ENCODE measurements around the gene APOBEC3A. TPM values are rescaled to one million over a fixed set of nuclear protein-coding genes. Genes with fewer than 3 reads are reported as not detected.

The APOBEC3A gene
- total RNA-seq, 6 experiments from 2014 or later = not detected

DNA sequence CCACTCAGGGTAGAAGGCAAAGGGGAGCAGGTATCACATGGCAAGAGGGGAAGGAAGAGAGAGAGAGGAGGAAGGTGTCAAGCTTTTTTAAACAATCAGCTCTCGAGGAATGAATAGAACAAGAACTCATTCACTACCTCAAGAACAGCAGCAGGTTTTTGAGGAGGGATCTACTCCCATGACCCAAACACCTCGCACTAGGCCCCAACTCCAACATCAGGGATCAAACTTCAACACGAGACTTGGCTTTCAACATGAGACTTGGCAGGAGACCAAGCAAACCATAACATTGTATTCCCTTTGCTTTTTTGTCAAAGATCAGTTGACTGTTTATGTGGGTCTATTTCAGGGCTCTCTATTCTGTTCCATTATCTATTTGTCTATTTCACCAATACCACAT lies 26.9 kb upstream of the APOBEC3A start:
- TF ChIP-seq, protein P1, sequence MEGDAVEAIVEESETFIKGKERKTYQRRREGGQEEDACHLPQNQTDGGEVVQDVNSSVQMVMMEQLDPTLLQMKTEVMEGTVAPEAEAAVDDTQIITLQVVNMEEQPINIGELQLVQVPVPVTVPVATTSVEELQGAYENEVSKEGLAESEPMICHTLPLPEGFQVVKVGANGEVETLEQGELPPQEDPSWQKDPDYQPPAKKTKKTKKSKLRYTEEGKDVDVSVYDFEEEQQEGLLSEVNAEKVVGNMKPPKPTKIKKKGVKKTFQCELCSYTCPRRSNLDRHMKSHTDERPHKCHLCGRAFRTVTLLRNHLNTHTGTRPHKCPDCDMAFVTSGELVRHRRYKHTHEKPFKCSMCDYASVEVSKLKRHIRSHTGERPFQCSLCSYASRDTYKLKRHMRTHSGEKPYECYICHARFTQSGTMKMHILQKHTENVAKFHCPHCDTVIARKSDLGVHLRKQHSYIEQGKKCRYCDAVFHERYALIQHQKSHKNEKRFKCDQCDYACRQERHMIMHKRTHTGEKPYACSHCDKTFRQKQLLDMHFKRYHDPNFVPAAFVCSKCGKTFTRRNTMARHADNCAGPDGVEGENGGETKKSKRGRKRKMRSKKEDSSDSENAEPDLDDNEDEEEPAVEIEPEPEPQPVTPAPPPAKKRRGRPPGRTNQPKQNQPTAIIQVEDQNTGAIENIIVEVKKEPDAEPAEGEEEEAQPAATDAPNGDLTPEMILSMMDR (IDR thresholded peaks at IDR 0.05) = no peak
- H3K27ac Mint-ChIP-seq = no peak overlapping the region
- H3K9me3 Mint-ChIP-seq = no peaks in the 10 kb centered on the region
- peaks cover 31% of the 10 kb centered on the region for H3K27me3 Mint-ChIP-seq (ENCODE audit: insufficient read depth)
- no peak overlapping the region for H3K4me3 Mint-ChIP-seq
- no peak for DNase-seq
- H3K4me1 Mint-ChIP-seq (ENCODE audit: low read depth) = peaks cover 11% of the 10 kb centered on the region
- H3K36me3 Mint-ChIP-seq (ENCODE audit: low read depth) = no peaks in the 10 kb centered on the region

DNA sequence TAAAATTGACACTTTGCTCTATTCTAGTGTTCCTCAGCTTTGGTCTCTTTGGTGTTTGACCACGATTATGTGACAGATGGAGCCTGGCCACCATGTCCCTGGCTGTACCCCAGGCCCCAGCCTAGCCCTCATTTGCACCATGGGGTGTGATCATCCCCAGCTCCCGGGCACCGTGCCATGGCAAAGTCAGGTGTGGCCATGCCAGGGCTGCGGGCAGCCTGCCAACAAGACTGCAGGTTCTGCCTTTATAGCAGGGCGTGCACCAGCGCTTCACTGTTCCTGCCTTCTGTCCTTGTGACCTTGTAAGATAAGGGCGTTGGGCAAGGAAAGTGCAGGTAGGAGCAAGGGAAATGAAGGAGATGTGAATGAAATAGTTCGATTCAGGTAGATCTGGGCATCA lies 22.4 kb upstream of the APOBEC3A start:
- no peaks in the 10 kb centered on the region for H3K9me3 Mint-ChIP-seq
- H3K4me3 Mint-ChIP-seq = no peak overlapping the region
- DNase-seq = no peak
- H3K27ac Mint-ChIP-seq = no peak overlapping the region
- H3K27me3 Mint-ChIP-seq (ENCODE audit: insufficient read depth) = peaks cover 45% of the 10 kb centered on the region
- TF ChIP-seq, protein P1 (IDR thresholded peaks at IDR 0.05) = no peak
- no peaks in the 10 kb centered on the region for H3K4me1 Mint-ChIP-seq (ENCODE audit: low read depth)
- H3K36me3 Mint-ChIP-seq (ENCODE audit: low read depth) = no peaks in the 10 kb centered on the region

DNA sequence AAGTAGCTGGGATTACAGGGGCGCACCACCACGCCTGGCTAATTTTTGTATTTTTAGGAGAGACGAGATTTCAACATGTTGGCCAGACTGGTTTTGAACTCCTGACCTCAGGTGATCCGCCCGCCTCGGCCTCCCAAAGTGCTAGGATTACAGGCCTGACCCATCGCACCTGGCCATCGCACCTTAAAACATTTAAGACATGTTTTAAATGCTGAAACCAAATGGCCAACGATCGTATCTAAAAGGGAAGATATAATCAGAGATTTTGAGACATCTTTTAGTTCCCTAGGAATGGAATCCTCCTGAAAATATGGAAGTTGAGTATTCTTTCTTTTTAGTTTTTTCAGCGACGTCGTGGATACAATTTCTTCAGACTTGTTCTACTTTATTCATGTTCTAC lies 21.8 kb upstream of the APOBEC3A start:
- H3K9me3 Mint-ChIP-seq = no peaks in the 10 kb centered on the region
- H3K36me3 Mint-ChIP-seq (ENCODE audit: low read depth) = no peaks in the 10 kb centered on the region
- no peak for DNase-seq
- no peak overlapping the region for H3K4me3 Mint-ChIP-seq
- H3K4me1 Mint-ChIP-seq (ENCODE audit: low read depth) = no peaks in the 10 kb centered on the region
- H3K27me3 Mint-ChIP-seq (ENCODE audit: insufficient read depth) = peaks cover 42% of the 10 kb centered on the region
- TF ChIP-seq, protein P1 (IDR thresholded peaks at IDR 0.05) = no peak
- H3K27ac Mint-ChIP-seq = no peak overlapping the region

DNA sequence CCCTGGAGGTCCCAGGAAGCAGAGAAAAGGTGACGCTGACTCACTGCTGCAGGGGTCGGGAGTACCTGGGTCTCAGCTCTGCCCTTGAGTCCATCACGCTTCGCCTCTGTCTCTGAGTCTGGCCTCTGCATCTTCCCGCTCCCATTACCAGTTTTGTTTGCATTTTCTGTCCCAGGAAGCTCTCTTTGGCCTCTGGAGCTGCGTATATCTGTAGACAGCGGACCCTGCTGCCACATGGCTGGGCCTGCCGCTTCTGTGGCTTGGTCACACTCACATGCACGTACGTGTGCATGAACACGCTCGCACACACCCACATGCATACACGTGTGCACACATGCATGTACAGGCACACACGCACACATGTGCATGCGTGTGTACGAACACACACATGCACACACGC lies 20.8 kb upstream of the APOBEC3A start:
- Mint-ChIP-seq H3K36me3 (ENCODE audit: low read depth) (no peaks in the 10 kb centered on the region), H3K9me3 (no peaks in the 10 kb centered on the region), H3K27me3 (ENCODE audit: insufficient read depth) (peaks cover 43% of the 10 kb centered on the region), H3K4me1 (ENCODE audit: low read depth) (peaks cover under 1% of the 10 kb centered on the region; the same call in 1 of the 2 replicates), H3K27ac (no peak overlapping the region), H3K4me3 (no peak overlapping the region)
- TF ChIP-seq, protein P1 (IDR thresholded peaks at IDR 0.05) = no peak
- DNase-seq = no peak

DNA sequence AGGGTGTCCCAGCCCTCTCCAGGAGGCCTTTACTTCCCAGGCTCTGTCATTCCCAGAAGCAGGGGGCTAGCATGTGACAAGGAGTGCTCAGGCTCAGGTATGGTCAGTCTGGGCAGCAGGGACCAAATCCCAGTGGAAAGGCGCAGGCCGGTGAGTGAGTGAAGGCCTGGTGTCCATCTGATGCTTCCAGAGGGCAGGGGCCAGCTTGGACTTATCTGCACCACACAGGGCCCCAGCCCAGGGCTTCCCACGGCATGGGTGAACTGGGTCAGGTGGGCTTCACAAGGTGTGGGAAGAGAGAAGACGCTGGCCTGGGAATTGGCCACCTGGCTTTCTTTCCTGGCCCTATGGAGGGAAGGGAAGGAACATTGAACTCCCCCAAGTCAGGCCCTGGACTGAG lies 20.4 kb upstream of the APOBEC3A start:
- TF ChIP-seq, protein P1 (IDR thresholded peaks at IDR 0.05) = no peak
- Mint-ChIP-seq H3K27ac (no peak overlapping the region), H3K4me3 (no peak overlapping the region), H3K27me3 (ENCODE audit: insufficient read depth) (peaks cover 40% of the 10 kb centered on the region), H3K4me1 (ENCODE audit: low read depth) (peaks cover 5% of the 10 kb centered on the region; the same call in 1 of the 2 replicates), H3K9me3 (no peaks in the 10 kb centered on the region), H3K36me3 (ENCODE audit: low read depth) (no peaks in the 10 kb centered on the region)
- no peak for DNase-seq

DNA sequence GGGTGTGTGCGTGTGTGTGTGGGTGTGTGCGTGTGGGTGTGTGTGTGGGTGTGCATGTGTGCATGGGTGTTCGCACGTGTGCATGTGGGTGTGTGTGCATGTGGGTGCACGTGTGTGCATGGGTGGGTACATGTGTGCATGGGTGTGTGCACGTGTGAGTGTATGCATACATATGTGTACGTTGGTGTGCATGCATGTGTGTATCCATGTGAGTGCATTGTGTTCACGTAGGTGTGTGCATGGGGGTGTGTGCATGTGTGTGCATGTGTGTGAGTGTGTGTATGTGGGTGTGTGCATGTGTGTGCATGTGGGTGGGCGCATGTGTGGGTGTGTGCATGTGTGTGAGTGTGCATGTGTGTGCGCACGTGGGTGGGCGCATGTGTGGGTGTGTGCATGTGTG lies 19.9 kb upstream of the APOBEC3A start:
- Mint-ChIP-seq H3K36me3 (ENCODE audit: low read depth) (no peaks in the 10 kb centered on the region), H3K27ac (no peak overlapping the region), H3K4me3 (no peak overlapping the region), H3K27me3 (ENCODE audit: insufficient read depth) (peaks cover 38% of the 10 kb centered on the region), H3K4me1 (ENCODE audit: low read depth) (peaks cover 6% of the 10 kb centered on the region; the same call in 1 of the 2 replicates), H3K9me3 (no peaks in the 10 kb centered on the region)
- TF ChIP-seq, protein P1 (IDR thresholded peaks at IDR 0.05) = no peak
- no peak for DNase-seq

All from HFFc6 (cell line).